CD4-positive, alpha-beta memory T cell (primary cell): ENCODE measurements around the gene AQP12A. TPM values are rescaled to one million over a fixed set of nuclear protein-coding genes. Genes with fewer than 3 reads are reported as not detected.
"Not testable (repeated sequence)": the region's sequence is repeated elsewhere in the genome, so short reads cannot be mapped to it uniquely, and the experiment has no call there.

Source experiments
- CTCF ChIA-PET: fragments of 350-600 bp; sonication (Branson Sonifier 250); formaldehyde crosslinking; loops from one replicate; lab custom pipeline; 2021; ENCODE audit warnings: inconsistent platforms; ENCODE audit not compliant: partially characterized antibody; lab: Charles Lee
- POLR2A ChIA-PET: fragments of 350-600 bp; sonication (Branson Sonifier 250); formaldehyde crosslinking; loops from one replicate; lab custom pipeline; 2021; ENCODE audit not compliant: partially characterized antibody; lab: Charles Lee
- DNase-seq, 5 donors: peaks; one replicate each; pipeline versions ENCODE4 v3.0.0 to v3.0.0-alpha.2; 2020 to 2022; ENCODE audit warnings: mixed read lengths in 1 of 5
- H3K27ac ChIP-seq: one replicate; pipeline ENCODE4 v1.7.0; 2013; ENCODE audit warnings: low read depth, low read length
- H3K27me3 ChIP-seq: 2 replicates; pipeline ENCODE4 v1.7.0; 2013; ENCODE audit warnings: mild to moderate bottlenecking, low read length, moderate library complexity; ENCODE audit not compliant: insufficient read depth
- H3K36me3 ChIP-seq: 2 replicates; pipeline ENCODE4 v1.7.0; 2013; ENCODE audit warnings: mild to moderate bottlenecking, low read length, moderate library complexity; ENCODE audit not compliant: insufficient read depth
- H3K4me1 ChIP-seq: 2 replicates; pipeline ENCODE4 v1.7.0; 2013; ENCODE audit warnings: mild to moderate bottlenecking, low read length, moderate library complexity; ENCODE audit not compliant: insufficient read depth
- H3K4me3 ChIP-seq, 2 donors: one replicate each; pipeline ENCODE4 v1.7.0; 2013; ENCODE audit warnings: low read length in 2 of 2, mild to moderate bottlenecking in 1 of 2
- H3K9me3 ChIP-seq, 2 donors: one replicate each; pipeline ENCODE4 v1.7.0; 2013; ENCODE audit warnings: low read length in 2 of 2, control low read depth in 1 of 2; ENCODE audit not compliant: control insufficient read depth in 1 of 2
- H3K27ac Mint-ChIP-seq, 7 donors: one replicate each; pipeline ENCODE4 v1.8.0; 2020 to 2021; ENCODE audit warnings: mixed read lengths in 7 of 7, mild to moderate bottlenecking in 6 of 7, inconsistent platforms in 3 of 7, moderate library complexity in 3 of 7
- H3K27me3 Mint-ChIP-seq, 2 donors: one replicate each; pipeline ENCODE4 v1.8.0; 2020 to 2021; ENCODE audit warnings: mixed read lengths in 2 of 2
- H3K36me3 Mint-ChIP-seq, 2 donors: one replicate each; pipeline ENCODE4 v1.8.0; 2020 to 2021; ENCODE audit warnings: mixed read lengths in 2 of 2, inconsistent platforms in 1 of 2, mild to moderate bottlenecking in 1 of 2
- H3K4me1 Mint-ChIP-seq, 4 donors: one replicate each; pipeline ENCODE4 v1.8.0; 2020 to 2021; ENCODE audit warnings: mixed read lengths in 4 of 4, mild to moderate bottlenecking in 1 of 4
- H3K4me3 Mint-ChIP-seq, 8 donors: one replicate each; pipeline ENCODE4 v1.8.0; 2020 to 2021; ENCODE audit warnings: mixed read lengths in 8 of 8, mild to moderate bottlenecking in 7 of 8, moderate library complexity in 6 of 8, inconsistent platforms in 3 of 8
- H3K9me3 Mint-ChIP-seq, 8 donors: one replicate each; pipeline ENCODE4 v1.8.0; 2020 to 2021; ENCODE audit warnings: mixed read lengths in 8 of 8, mild to moderate bottlenecking in 5 of 8, inconsistent platforms in 3 of 8, moderate library complexity in 1 of 8
- intact Hi-C: fragments of 100-400 bp; cut with micrococcal nuclease; formaldehyde crosslinking; loops from one replicate; pipeline ENCODE4 v1.15.1; 2023
- polyA plus RNA-seq, 2 donors: library from polyadenylated mRNA; unstranded; fragments of 300-500 nt; fragmentation: Illumina TruSeq; gene quantifications; one replicate each; pipeline ENCODE4 v1.2.3, GENCODE V29; 2021
- total RNA-seq, 2 experiments: library from RNA; stranded (reverse); gene quantifications; one replicate each; pipeline ENCODE4 v1.2.3, GENCODE V29; 2021

Gene AQP12A, protein sequence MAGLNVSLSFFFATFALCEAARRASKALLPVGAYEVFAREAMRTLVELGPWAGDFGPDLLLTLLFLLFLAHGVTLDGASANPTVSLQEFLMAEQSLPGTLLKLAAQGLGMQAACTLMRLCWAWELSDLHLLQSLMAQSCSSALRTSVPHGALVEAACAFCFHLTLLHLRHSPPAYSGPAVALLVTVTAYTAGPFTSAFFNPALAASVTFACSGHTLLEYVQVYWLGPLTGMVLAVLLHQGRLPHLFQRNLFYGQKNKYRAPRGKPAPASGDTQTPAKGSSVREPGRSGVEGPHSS
- not detected for total RNA-seq
- polyA plus RNA-seq: not detected

DNA sequence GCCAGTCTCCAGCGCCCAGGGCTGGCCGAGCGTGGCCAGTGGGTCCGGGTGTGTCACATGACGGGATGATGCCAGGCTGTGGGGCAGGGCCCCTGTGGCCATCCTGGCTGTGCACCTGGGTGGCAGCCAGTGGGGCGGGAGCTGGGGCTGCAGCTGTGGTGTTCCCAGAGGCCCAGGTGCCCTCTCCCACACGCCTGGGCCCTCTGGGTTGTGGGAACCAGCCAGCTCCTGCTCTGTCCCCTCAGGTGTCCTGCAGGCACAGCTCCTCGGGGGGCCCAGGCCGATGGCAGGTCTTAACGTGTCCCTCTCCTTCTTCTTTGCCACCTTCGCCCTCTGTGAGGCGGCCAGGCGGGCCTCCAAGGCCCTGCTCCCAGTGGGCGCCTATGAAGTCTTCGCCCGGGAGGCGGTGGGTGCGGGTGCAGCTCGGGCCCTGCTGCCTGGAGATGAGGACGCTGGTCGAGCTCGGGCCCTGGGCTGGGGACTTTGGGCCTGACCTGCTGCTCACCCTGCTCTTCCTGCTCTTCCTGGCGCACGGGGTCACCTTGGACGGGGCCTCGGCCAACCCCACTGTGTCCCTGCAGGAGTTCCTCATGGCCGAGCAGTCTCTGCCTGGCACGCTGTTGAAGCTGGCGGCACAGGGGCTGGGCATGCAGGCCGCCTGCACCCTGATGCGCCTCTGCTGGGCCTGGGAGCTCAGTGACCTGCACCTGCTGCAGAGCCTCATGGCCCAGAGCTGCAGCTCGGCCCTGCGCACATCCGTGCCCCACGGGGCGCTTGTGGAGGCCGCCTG is at the start of gene AQP12A:
Gene AQP12A, plus strand, starts transcription at position 236 of the 790 bp plus-strand sequence. Its CDS starts 48 bp downstream, at position 284.
- H3K4me1 ChIP-seq, H3K9me3 ChIP-seq: not testable (repeated sequence)
- H3K4me3 Mint-ChIP-seq: peak within 1 kb of the TSS in 4 of 8 donors; percentile 21 to 66 (median 42)

DNA sequence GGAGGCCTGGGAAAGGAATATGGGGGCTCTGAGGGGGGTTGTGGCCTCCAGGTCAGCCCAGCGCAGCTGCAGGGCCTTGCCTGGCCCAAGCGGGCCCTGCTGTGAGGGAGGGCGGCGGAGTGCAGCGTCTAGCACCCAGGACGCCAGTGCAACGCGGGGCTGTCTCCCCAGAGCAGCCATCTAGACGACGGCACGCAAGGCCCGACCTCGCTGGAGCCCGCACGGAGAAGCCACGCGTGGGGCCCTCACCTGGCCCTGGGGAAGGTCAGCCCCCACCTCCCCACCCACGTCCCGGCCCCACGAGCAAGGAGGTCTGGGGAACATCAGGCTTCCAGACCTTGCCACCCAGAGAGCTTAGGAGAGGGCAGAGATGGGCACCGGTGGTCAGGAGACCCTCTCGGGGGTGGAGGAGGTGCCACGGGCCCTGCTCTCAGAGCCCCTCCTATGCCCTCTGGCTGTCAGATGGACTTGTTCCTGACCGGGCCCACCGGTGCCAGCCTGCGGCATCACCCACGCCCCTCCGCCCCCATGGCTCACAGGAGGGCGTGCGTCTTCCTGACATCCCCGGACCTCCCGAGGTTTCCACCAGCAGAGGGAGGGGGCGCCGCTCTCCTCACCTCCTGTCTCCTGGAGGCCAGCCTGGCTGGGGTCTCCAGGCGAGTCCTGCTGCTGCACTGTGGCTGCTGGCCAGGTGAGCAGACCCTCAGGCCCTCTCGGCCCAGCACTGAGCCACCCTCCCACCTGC is 49.4 kb upstream of the AQP12A start:
- CTCF ChIA-PET: no interaction called here
- H3K9me3 Mint-ChIP-seq: no peaks in the 10 kb centered on the region
- Histone ChIP-seq H3K36me3 (no peaks in the 10 kb centered on the region), H3K4me1 (peaks cover 11% of the 10 kb centered on the region), H3K27ac (no peak overlapping the region), H3K27me3 (no peaks in the 10 kb centered on the region), H3K4me3 (no peak overlapping the region), H3K9me3 (no peaks in the 10 kb centered on the region)
- H3K27ac Mint-ChIP-seq: no peak overlapping the region
- H3K4me1 Mint-ChIP-seq: peaks cover 4 to 10% (median 9%) of the 10 kb centered on the region in 4 donors
- no peaks in the 10 kb centered on the region for H3K27me3 Mint-ChIP-seq
- H3K36me3 Mint-ChIP-seq: no peaks in the 10 kb centered on the region
- POLR2A ChIA-PET: no interaction called here
- no peak overlapping the region for H3K4me3 Mint-ChIP-seq
- intact Hi-C loops: no loop called here
- no peak for DNase-seq

More for the DNA sequence above, at the start of gene AQP12A:
- H3K36me3 ChIP-seq, H3K36me3 Mint-ChIP-seq, CTCF ChIA-PET, H3K27ac ChIP-seq, H3K27me3 Mint-ChIP-seq, POLR2A ChIA-PET, H3K27ac Mint-ChIP-seq, H3K9me3 Mint-ChIP-seq, H3K4me3 ChIP-seq, H3K27me3 ChIP-seq, intact Hi-C loops, H3K4me1 Mint-ChIP-seq, DNase-seq: not testable (repeated sequence)

DNA sequence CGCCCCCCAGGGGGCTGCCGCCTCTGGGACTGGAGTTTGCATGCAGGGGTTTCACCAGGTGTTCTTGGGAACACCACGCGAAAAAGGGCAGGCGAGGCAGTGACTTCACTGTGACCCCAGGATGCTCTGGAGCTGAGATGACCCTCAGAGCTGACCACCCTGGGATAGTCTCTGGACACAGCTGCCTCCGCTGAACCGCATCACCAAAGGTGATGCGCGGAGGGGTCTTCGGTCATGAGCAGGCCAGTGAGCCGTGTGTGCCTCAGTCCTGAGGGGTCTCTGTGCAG is 48.9 kb upstream of the AQP12A start:
- no peaks in the 10 kb centered on the region for H3K36me3 Mint-ChIP-seq
- peaks cover 5 to 10% (median 9%) of the 10 kb centered on the region in 4 donors for H3K4me1 Mint-ChIP-seq
- Histone ChIP-seq H3K4me3 (no peak overlapping the region), H3K27me3 (no peaks in the 10 kb centered on the region), H3K9me3 (no peaks in the 10 kb centered on the region), H3K27ac (no peak overlapping the region), H3K36me3 (no peaks in the 10 kb centered on the region), H3K4me1 (peaks cover 11% of the 10 kb centered on the region)
- no peak for DNase-seq
- H3K27ac Mint-ChIP-seq: no peak overlapping the region
- intact Hi-C loops: no loop called here
- CTCF ChIA-PET: no interaction called here
- H3K27me3 Mint-ChIP-seq: peaks cover 0 to 5% of the 10 kb centered on the region in 2 donors
- H3K9me3 Mint-ChIP-seq: no peaks in the 10 kb centered on the region
- no peak overlapping the region for H3K4me3 Mint-ChIP-seq
- POLR2A ChIA-PET: no interaction called here

DNA sequence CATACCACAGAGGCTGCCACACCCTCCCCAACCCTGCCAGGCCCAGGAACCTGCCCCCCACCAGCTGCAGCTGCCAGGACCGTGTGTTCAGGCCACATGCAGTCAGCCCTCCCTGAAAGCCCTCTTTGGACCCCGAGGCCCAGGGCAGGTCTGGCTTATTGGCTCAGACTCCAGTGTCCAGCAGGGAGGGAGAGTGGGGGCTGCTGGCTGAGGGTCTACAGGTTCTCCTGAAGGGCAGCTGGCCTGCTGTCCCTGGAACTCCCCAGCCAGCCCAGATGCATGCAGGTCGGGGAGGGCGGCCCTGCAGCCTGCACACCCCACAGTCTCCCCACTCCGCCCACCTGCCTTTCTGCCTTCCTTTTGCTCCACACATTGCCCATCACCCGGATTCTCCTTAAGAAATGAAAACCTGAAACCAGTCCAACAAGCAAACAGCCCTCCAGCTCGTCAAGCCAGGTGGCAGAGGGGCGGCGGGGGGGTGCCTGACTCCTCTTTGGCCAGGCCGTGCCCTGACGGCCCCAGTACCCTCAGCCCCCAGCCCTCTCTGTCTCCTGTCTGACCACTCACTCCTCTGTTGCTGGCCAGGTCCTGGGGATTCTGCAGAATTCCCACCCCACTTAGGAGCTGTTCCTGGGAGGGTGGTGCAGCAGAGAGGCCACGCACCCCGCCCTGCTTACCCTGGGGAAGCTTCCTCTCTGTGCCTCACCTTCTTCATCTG is 48.4 kb upstream of the AQP12A start:
- peaks cover 5 to 10% (median 9%) of the 10 kb centered on the region in 4 donors for H3K4me1 Mint-ChIP-seq
- Histone ChIP-seq H3K27ac (no peak overlapping the region), H3K27me3 (no peaks in the 10 kb centered on the region), H3K36me3 (no peaks in the 10 kb centered on the region), H3K4me1 (peaks cover 11% of the 10 kb centered on the region), H3K9me3 (no peaks in the 10 kb centered on the region), H3K4me3 (no peak overlapping the region)
- peak overlapping the region in 1 of 7 donors; percentile 68 for H3K27ac Mint-ChIP-seq
- no peaks in the 10 kb centered on the region for H3K36me3 Mint-ChIP-seq
- POLR2A ChIA-PET: no interaction called here
- no peak overlapping the region for H3K4me3 Mint-ChIP-seq
- H3K9me3 Mint-ChIP-seq: no peaks in the 10 kb centered on the region
- no peak for DNase-seq
- peaks cover under 1 to 9% of the 10 kb centered on the region in 2 donors for H3K27me3 Mint-ChIP-seq
- intact Hi-C loops: no loop called here
- CTCF ChIA-PET: interaction anchor here (1.5 kb wide), 1 partner anchor 129 kb away, joined by 4 read pairs; no protein-coding TSS in a partner anchor

DNA sequence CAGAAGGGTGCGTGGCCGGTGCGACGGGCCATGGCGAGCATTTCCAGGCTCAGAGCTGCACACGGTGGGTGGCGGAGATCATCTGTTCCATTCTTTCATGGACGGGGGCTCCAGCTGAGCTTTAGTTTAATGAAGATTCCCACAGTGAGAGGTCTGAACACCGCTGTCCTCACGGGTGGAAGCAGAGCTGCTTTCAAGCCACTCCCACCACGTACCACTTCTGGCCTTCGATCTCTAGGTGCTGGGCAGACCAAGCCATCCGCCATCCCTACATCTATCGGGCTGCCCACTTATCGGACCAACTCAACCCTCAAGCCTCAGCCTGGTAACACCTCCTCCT is 47.9 kb upstream of the AQP12A start:
- peaks cover 2 to 14% of the 10 kb centered on the region in 2 donors for H3K27me3 Mint-ChIP-seq
- peaks cover 5 to 10% (median 9%) of the 10 kb centered on the region in 4 donors for H3K4me1 Mint-ChIP-seq
- POLR2A ChIA-PET: no interaction called here
- peak overlapping the region in 2 of 7 donors; percentile 76 to 89 for H3K27ac Mint-ChIP-seq
- Histone ChIP-seq H3K36me3 (no peaks in the 10 kb centered on the region), H3K4me3 (no peak overlapping the region), H3K9me3 (no peaks in the 10 kb centered on the region), H3K27ac (no peak overlapping the region), H3K4me1 (peaks cover 11% of the 10 kb centered on the region), H3K27me3 (no peaks in the 10 kb centered on the region)
- no peaks in the 10 kb centered on the region for H3K36me3 Mint-ChIP-seq
- DNase-seq: no peak
- H3K9me3 Mint-ChIP-seq: no peaks in the 10 kb centered on the region
- intact Hi-C loops: no loop called here
- H3K4me3 Mint-ChIP-seq: no peak overlapping the region
- CTCF ChIA-PET: interaction anchor here (1.5 kb wide), 1 partner anchor 130 kb away, joined by 4 read pairs; no protein-coding TSS in a partner anchor

DNA sequence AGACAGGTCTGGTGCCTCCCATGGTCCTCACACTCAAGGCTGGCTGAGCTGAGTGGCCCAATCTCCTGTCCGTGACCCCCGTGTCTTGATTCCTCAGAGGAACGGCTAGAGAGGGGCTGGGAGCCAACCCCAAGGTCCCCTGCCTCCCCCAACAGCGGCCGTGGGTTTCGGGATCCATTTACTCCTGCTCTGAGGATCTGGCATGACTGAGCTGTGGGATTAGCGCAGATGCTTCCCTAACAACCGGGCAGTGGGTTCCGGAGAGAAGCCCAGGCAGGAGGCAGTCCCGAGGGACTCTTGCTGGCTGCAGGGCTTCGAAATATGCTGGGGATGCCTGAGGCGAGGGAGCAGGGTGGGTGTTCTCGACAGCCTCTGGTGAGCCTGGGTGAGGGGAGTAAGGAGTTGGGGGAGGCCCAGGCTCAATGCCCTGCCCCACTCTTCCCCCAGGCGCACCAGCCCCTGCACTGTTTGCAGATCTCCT is 47.5 kb upstream of the AQP12A start:
- Mint-ChIP-seq H3K4me3 (no peak overlapping the region), H3K36me3 (no peaks in the 10 kb centered on the region), H3K27me3 (peaks cover 2 to 15% of the 10 kb centered on the region in 2 donors), H3K9me3 (no peaks in the 10 kb centered on the region), H3K27ac (peak overlapping the region in 2 of 7 donors; percentile 76 to 89), H3K4me1 (peaks cover 5 to 10% (median 9%) of the 10 kb centered on the region in 4 donors)
- no peaks in the 10 kb centered on the region for H3K9me3 ChIP-seq
- no peaks in the 10 kb centered on the region for H3K27me3 ChIP-seq
- POLR2A ChIA-PET: no interaction called here
- intact Hi-C loops: no loop called here
- H3K36me3 ChIP-seq: no peaks in the 10 kb centered on the region
- peaks cover 11% of the 10 kb centered on the region for H3K4me1 ChIP-seq
- no peak overlapping the region for H3K27ac ChIP-seq
- H3K4me3 ChIP-seq: no peak overlapping the region
- DNase-seq: no peak
- CTCF ChIA-PET: interaction anchor here (1.5 kb wide), 1 partner anchor 130 kb away, joined by 4 read pairs; no protein-coding TSS in a partner anchor
